ENCODE results near the gene ERC2. TPM values are rescaled to one million over a fixed set of nuclear protein-coding genes. Genes with fewer than 3 reads are reported as not detected.

The ERC2 gene
- total and polyA plus RNA-seq, 2 of the 8 experiments (the other 6 are each of a cell fraction or from before 2014, with no cell fraction given), result 16.4 to 22.8 TPM

GRCh38 chr3:55716611-55717225 is 751.5 kb downstream of the ERC2 start (continued):
- TF ChIP-seq CEBPB (IDR thresholded peaks at IDR 0.05; ENCODE audit: low read depth, low read length), result no peak
- no peak for TF ChIP-seq SIX5 (IDR thresholded peaks at IDR 0.05; ENCODE audit: low read depth, low read length)
- TF ChIP-seq RNF2 (IDR thresholded peaks at IDR 0.05; ENCODE audit: borderline replicate concordance, low read depth, low read length, missing control alignments, poor library complexity, severe bottlenecking), result no peak
- no peak for TF ChIP-seq SUZ12 (IDR thresholded peaks at IDR 0.05; ENCODE audit: low read length)
- TF ChIP-seq NANOG (IDR thresholded peaks at IDR 0.05; ENCODE audit: insufficient read depth, low read depth, low read length, poor library complexity, severe bottlenecking), result no peak
- TF ChIP-seq TBP (IDR thresholded peaks at IDR 0.05; ENCODE audit: low read depth, low read length), result no peak

Data from H1 (cell line).